Measurements from ENCODE around the gene NIPA2.

GRCh38 chr15:22903961-22904534 lies 65.6 kb downstream of the NIPA2 start:
- TF ChIP-seq CTCF (IDR thresholded peaks at IDR 0.05) (no peak), POLR2A (IDR thresholded peaks at IDR 0.05) (no peak)
